PC-9 (cell line): ENCODE results near the gene YBX1. TPM values are rescaled to one million over a fixed set of nuclear protein-coding genes. Genes with fewer than 3 reads are reported as not detected.
A peak's percentile ranks its signal among the peaks of the same experiment; 100 is the strongest.

ENCODE experiments used
- BruUV-seq: library from RNA; stranded (reverse); fragments of 400-500 nt; replicated peaks from 2 replicates; lab custom pipeline; 2021; lab: Mats Ljungman, UMichigan
- CTCF ChIA-PET: fragments of 300-600 bp; sonication (Branson Sonifier 250); formaldehyde crosslinking; loops from one replicate; lab custom pipeline; 2022; ENCODE audit warnings: antibody characterized with exemption; lab: Charles Lee
- POLR2A ChIA-PET: fragments of 300-600 bp; sonication (Branson Sonifier 250); formaldehyde crosslinking; loops from one replicate; lab custom pipeline; 2022; ENCODE audit warnings: antibody characterized with exemption; ENCODE audit not compliant: unreplicated experiment; lab: Charles Lee
- DNase-seq, 2 experiments: peaks; one replicate each; pipeline versions ENCODE4 v3.0.0 to v3.0.0-alpha.2; 2015 to 2022; ENCODE audit warnings: mixed read lengths in 1 of 2
- H2AFZ ChIP-seq: fragments of 200-600 bp; sonication (generic); 2 replicates; pipeline ENCODE4 v1.8.1; 2017; ENCODE audit warnings: antibody characterized with exemption
- H3F3A ChIP-seq: fragments of 200-600 bp; sonication (generic); 2 replicates; pipeline ENCODE4 v1.8.1; 2017; ENCODE audit warnings: antibody characterized with exemption, mild to moderate bottlenecking, low read depth; ENCODE audit not compliant: insufficient read depth
- H3K27ac ChIP-seq: fragments of 200-600 bp; sonication (generic); 2 replicates; pipeline ENCODE4 v1.6.1; 2016; ENCODE audit warnings: mixed run types
- H3K27me3 ChIP-seq: fragments of 200-600 bp; sonication (generic); 2 replicates; pipeline ENCODE4 v1.6.1; 2016; ENCODE audit warnings: low read depth, mixed run types; ENCODE audit not compliant: insufficient read depth
- H3K36me3 ChIP-seq: fragments of 200-600 bp; sonication (generic); 2 replicates; pipeline ENCODE4 v1.6.1; 2016; ENCODE audit warnings: low read depth, mixed run types
- H3K4me1 ChIP-seq: fragments of 200-600 bp; sonication (generic); replicated peaks from 2 replicates; pipeline ENCODE4 v1.6.1; 2016; ENCODE audit warnings: mixed run types; ENCODE audit not compliant: insufficient read depth
- H3K4me2 ChIP-seq: fragments of 200-600 bp; sonication (generic); 2 replicates; pipeline ENCODE4 v1.6.1; 2017; ENCODE audit warnings: mixed run types
- H3K4me3 ChIP-seq: fragments of 200-600 bp; sonication (generic); 2 replicates; pipeline ENCODE4 v1.6.1; 2016; ENCODE audit warnings: mixed run types
- H3K79me2 ChIP-seq: fragments of 200-600 bp; sonication (generic); 2 replicates; pipeline ENCODE4 v1.6.1; 2017; ENCODE audit warnings: low read depth, mixed run types
- H3K9me2 ChIP-seq: fragments of 200-600 bp; sonication (generic); 2 replicates; pipeline ENCODE4 v1.8.1; 2017; ENCODE audit warnings: mild to moderate bottlenecking; ENCODE audit not compliant: insufficient read depth
- H3K9me3 ChIP-seq: fragments of 200-600 bp; sonication (generic); 2 replicates; pipeline ENCODE4 v1.8.1; 2016; ENCODE audit warnings: low read depth; ENCODE audit not compliant: insufficient read depth
- H4K20me1 ChIP-seq: fragments of 200-600 bp; sonication (generic); 2 replicates; pipeline ENCODE4 v1.8.1; 2017; ENCODE audit not compliant: insufficient read depth
- EZH2 ChIP-seq: fragments of 200-600 bp; sonication (generic); IDR thresholded peaks from 2 replicates; pipeline ENCODE4 v1.8.0; 2017; ENCODE audit warnings: antibody characterized with exemption, low read depth
- intact Hi-C: fragments of 100-400 bp; cut with micrococcal nuclease; formaldehyde crosslinking; loops from one replicate; pipeline ENCODE4 v1.10.0; 2022; ENCODE audit not compliant: unreplicated experiment
- total RNA-seq: library from RNA; stranded (reverse); gene quantifications from 2 replicates; pipeline ENCODE4 v1.2.3, GENCODE V29; 2021
- TF ChIP-seq, protein P1 (sequence below): fragments of 200-600 bp; sonication (generic); conservative IDR thresholded peaks from 2 replicates; pipeline ENCODE4 v1.6.1; 2017; ENCODE audit warnings: mixed run types, antibody characterized with exemption, mild to moderate bottlenecking, moderate library complexity

Gene YBX1
- total RNA-seq, 1 experiment from 2014 or later: 1,130 TPM

DNA sequence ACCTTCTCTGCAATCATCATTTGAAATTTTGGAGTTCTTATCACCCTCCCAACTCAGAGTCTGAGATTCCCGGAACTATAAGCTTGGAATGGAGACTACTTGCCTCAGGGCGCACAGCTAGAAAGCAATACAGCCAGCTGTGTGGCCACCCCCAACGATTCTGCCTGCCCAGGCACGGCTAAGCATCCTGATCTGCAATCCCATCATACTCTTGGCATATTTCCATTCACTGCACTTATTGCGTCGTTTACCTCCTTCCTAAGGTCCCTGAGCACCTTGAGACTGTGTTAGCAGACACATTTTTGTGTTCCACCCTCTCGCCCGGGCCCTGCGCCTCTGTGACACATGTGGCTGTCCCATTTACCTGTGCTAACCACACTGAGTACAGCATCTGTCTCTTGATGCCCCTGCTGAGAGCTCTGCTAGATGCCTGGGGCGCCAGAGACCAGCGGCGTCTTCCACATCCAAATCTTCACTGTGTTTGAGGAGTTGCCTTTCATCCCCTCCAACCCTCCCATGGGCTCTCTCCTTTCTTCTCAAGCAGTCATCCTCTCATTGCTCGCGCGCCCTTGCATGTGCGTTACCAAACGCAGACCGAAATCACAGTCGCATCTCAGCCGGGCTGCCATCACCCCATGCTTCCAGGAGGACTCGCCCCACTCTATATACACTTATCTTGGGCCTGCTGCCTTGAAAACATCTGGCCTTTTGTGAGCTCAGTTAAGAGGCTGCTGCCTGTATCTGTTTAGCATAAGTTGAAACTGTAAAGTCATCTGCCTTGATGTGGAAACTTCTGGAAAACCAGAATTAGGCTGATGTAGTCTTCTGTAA, 61.3 kb downstream of the YBX1 start:
- H3K4me1 ChIP-seq: no peaks in the 10 kb centered on the region
- ChIA-PET POLR2A (no interaction called here), CTCF (interaction anchor here (0.6 kb wide), 1 partner anchor 54 kb away, joined by 5 read pairs; no protein-coding TSS in a partner anchor)
- H2AFZ ChIP-seq: no peak overlapping the region
- no peaks in the 10 kb centered on the region for H4K20me1 ChIP-seq
- H3K4me3 ChIP-seq: no peak overlapping the region
- intact Hi-C loops: no loop called here
- no peaks in the 10 kb centered on the region for H3K27me3 ChIP-seq
- no peak overlapping the region for H3K4me2 ChIP-seq
- no peaks in the 10 kb centered on the region for H3F3A ChIP-seq
- no peaks in the 10 kb centered on the region for H3K36me3 ChIP-seq
- no peaks in the 10 kb centered on the region for H3K9me3 ChIP-seq
- no peaks in the 10 kb centered on the region for H3K79me2 ChIP-seq
- TF ChIP-seq EZH2: no peak
- TF ChIP-seq, protein P1, sequence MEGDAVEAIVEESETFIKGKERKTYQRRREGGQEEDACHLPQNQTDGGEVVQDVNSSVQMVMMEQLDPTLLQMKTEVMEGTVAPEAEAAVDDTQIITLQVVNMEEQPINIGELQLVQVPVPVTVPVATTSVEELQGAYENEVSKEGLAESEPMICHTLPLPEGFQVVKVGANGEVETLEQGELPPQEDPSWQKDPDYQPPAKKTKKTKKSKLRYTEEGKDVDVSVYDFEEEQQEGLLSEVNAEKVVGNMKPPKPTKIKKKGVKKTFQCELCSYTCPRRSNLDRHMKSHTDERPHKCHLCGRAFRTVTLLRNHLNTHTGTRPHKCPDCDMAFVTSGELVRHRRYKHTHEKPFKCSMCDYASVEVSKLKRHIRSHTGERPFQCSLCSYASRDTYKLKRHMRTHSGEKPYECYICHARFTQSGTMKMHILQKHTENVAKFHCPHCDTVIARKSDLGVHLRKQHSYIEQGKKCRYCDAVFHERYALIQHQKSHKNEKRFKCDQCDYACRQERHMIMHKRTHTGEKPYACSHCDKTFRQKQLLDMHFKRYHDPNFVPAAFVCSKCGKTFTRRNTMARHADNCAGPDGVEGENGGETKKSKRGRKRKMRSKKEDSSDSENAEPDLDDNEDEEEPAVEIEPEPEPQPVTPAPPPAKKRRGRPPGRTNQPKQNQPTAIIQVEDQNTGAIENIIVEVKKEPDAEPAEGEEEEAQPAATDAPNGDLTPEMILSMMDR: no peak
- BruUV-seq: no TSS peak
- H3K27ac ChIP-seq: no peak overlapping the region
- H3K9me2 ChIP-seq: no peaks in the 10 kb centered on the region
- DNase-seq: peak in 1 of 2 experiments; percentile 22

DNA sequence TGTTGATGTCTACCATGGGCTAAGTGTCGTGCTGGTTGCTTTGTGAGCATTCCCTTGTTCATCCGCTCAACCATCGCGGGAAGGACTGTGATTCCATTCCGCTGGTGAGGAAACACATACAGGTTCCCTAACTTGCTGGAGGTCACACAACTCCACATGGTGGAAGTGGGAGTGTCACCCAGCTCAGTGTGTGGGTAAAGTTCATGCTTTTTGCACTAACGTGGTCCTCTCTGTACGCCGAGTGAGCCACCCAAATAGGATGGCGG, 61.9 kb downstream of the YBX1 start:
- intact Hi-C loops: no loop called here
- no peak overlapping the region for H3K4me2 ChIP-seq
- H3K27ac ChIP-seq: no peak overlapping the region
- POLR2A ChIA-PET: no interaction called here
- H3K9me3 ChIP-seq: no peaks in the 10 kb centered on the region
- CTCF ChIA-PET: interaction anchor here (0.6 kb wide), 1 partner anchor 54 kb away, joined by 5 read pairs; no protein-coding TSS in a partner anchor
- H2AFZ ChIP-seq: no peak overlapping the region
- H3K4me1 ChIP-seq: no peaks in the 10 kb centered on the region
- no peaks in the 10 kb centered on the region for H3K79me2 ChIP-seq
- no TSS peak for BruUV-seq
- H3F3A ChIP-seq: no peaks in the 10 kb centered on the region
- no peaks in the 10 kb centered on the region for H4K20me1 ChIP-seq
- no peak overlapping the region for H3K4me3 ChIP-seq
- H3K36me3 ChIP-seq: no peaks in the 10 kb centered on the region
- no peak for DNase-seq
- H3K27me3 ChIP-seq: no peaks in the 10 kb centered on the region
- TF ChIP-seq, protein P1: no peak
- TF ChIP-seq EZH2: no peak
- H3K9me2 ChIP-seq: no peaks in the 10 kb centered on the region

DNA sequence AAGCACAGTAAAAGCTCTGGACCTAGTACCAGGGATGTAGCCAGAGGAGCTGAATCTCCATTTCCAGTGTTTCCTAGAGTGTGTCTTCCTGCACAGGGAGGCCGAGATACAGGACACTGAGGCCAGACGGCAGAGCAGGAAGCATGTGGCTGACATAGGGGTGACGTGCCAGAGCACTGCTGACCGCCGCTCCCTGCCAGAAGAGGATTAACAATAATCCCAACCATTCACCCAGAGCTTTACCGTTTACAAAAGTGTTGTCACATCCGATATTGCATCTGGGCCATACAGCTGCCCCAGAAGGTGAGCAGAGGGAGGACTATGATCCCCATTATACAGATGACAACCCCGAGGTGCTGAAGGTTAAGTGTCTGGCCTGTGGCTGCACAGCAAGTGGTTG, 63.6 kb downstream of the YBX1 start:
- Histone ChIP-seq H3K27ac (no peak overlapping the region), H3K79me2 (no peaks in the 10 kb centered on the region), H3K9me3 (no peaks in the 10 kb centered on the region), H3K27me3 (no peaks in the 10 kb centered on the region), H2AFZ (no peak overlapping the region), H3K9me2 (no peaks in the 10 kb centered on the region), H3F3A (no peaks in the 10 kb centered on the region), H3K4me2 (no peak overlapping the region), H3K36me3 (no peaks in the 10 kb centered on the region), H4K20me1 (no peaks in the 10 kb centered on the region), H3K4me3 (no peak overlapping the region), H3K4me1 (no peaks in the 10 kb centered on the region)
- intact Hi-C loops: no loop called here
- ChIA-PET POLR2A (no interaction called here), CTCF (no interaction called here)
- BruUV-seq: no TSS peak
- TF ChIP-seq, protein P1: no peak
- no peak for TF ChIP-seq EZH2
- no peak for DNase-seq
